H1 (cell line): ENCODE data around the gene PHF1. TPM values are rescaled to one million over a fixed set of nuclear protein-coding genes. Genes with fewer than 3 reads are reported as not detected.

Experiments used
- CTCF ChIA-PET: fragments of 300-600 bp; sonication (Branson Sonifier 250); formaldehyde crosslinking; loops from one replicate; lab custom pipeline; 2021; ENCODE audit not compliant: partially characterized antibody; lab: Charles Lee
- POLR2A ChIA-PET: fragments of 300-600 bp; sonication (Branson Sonifier 250); formaldehyde crosslinking; loops from one replicate; lab custom pipeline; 2021; ENCODE audit warnings: inconsistent platforms; ENCODE audit not compliant: partially characterized antibody; lab: Charles Lee
- DNase-seq, 2 experiments: peaks; one replicate each; pipeline versions ENCODE4 v3.0.0 to v3.0.0-alpha.2; 2010 to 2022; ENCODE audit warnings: low spot score in 2 of 2, low read depth in 1 of 2, mixed read lengths in 1 of 2
- FAIRE-seq: peaks from 2 replicates; lab custom pipeline; 2011; peaks lifted over from hg19 to GRCh38; lab: Jason Lieb, UNC
- H2AFZ ChIP-seq: 2 replicates; pipeline ENCODE4 v1.8.1; 2012; ENCODE audit warnings: low read length, inconsistent platforms
- H2AK5ac ChIP-seq: 2 replicates; pipeline ENCODE4 v1.6.1; 2013; ENCODE audit warnings: low read depth, low read length
- H2BK120ac ChIP-seq: replicated peaks from 2 replicates; pipeline ENCODE3; 2013; ENCODE audit warnings: low read depth, low read length, inconsistent platforms
- H2BK12ac ChIP-seq: 2 replicates; pipeline ENCODE4 v1.6.1; 2013; ENCODE audit warnings: low read depth, low read length
- H2BK15ac ChIP-seq: 2 replicates; pipeline ENCODE4 v1.6.1; 2013; ENCODE audit warnings: low read length
- H2BK20ac ChIP-seq: 2 replicates; pipeline ENCODE4 v1.6.1; 2013; ENCODE audit warnings: low read length
- H2BK5ac ChIP-seq: 2 replicates; pipeline ENCODE4 v1.6.1; 2013; ENCODE audit warnings: low read depth, low read length
- H3K14ac ChIP-seq: 2 replicates; pipeline ENCODE4 v1.6.1; 2013; ENCODE audit warnings: inconsistent platforms; ENCODE audit not compliant: insufficient read length
- H3K18ac ChIP-seq: 2 replicates; pipeline ENCODE4 v1.6.1; 2013; ENCODE audit warnings: low read length; ENCODE audit errors: extremely low read depth
- H3K23ac ChIP-seq: 2 replicates; pipeline ENCODE4 v1.6.1; 2013; ENCODE audit warnings: inconsistent platforms; ENCODE audit not compliant: insufficient read length
- H3K23me2 ChIP-seq: 2 replicates; pipeline ENCODE4 v1.6.1; 2013; ENCODE audit warnings: low read depth, low read length
- H3K27ac ChIP-seq: 2 replicates; pipeline ENCODE4 v1.6.1; 2011; ENCODE audit warnings: low read depth, low read length, inconsistent platforms
- H3K27me3 ChIP-seq, 4 experiments: replicated peaks in 1 of 4; 1 replicate in 1 of 4; 2 replicates in 3 of 4; pipeline versions ENCODE4 v1.6.1 to v1.8.1; 2011 to 2013; ENCODE audit warnings: low read length in 3 of 4, mild to moderate bottlenecking in 3 of 4, inconsistent platforms in 2 of 4, mixed read lengths in 2 of 4, moderate library complexity in 1 of 4; ENCODE audit not compliant: control insufficient read depth in 3 of 4, insufficient read depth in 3 of 4; ENCODE audit errors: extremely low read depth in 1 of 4
- H3K36me3 ChIP-seq, 4 experiments: 2 replicates each; pipeline versions ENCODE4 v1.6.1 to v1.8.1; 2011 to 2013; ENCODE audit warnings: mild to moderate bottlenecking in 4 of 4, low read length in 3 of 4, moderate library complexity in 2 of 4, control low read depth in 1 of 4, inconsistent platforms in 1 of 4; ENCODE audit not compliant: insufficient read depth in 4 of 4, control insufficient read depth in 2 of 4
- H3K4ac ChIP-seq: replicated peaks from 2 replicates; pipeline ENCODE3; 2013; ENCODE audit warnings: low read length, low read depth, mixed read lengths, inconsistent platforms; ENCODE audit not compliant: insufficient read length
- H3K4me1 ChIP-seq, 4 experiments: replicated peaks in 1 of 4; 1 replicate in 1 of 4; 2 replicates in 3 of 4; pipeline versions ENCODE4 v1.6.1 to v1.8.1; 2011 to 2013; ENCODE audit warnings: low read length in 3 of 4, inconsistent platforms in 2 of 4, mixed read lengths in 1 of 4; ENCODE audit not compliant: insufficient read depth in 4 of 4, control insufficient read depth in 3 of 4
- H3K4me2 ChIP-seq, 2 experiments: 2 replicates each; pipeline versions ENCODE4 v1.6.1 to v1.8.1; 2011 to 2013; ENCODE audit warnings: low read depth in 2 of 2, low read length in 2 of 2, control low read depth in 1 of 2, inconsistent platforms in 1 of 2, mild to moderate bottlenecking in 1 of 2; ENCODE audit not compliant: insufficient read depth in 1 of 2
- H3K4me3 ChIP-seq, 4 experiments: fragments of 200-600, 300-600 bp in 1 of 4; sonication (generic), shearing (Covaris generic), sonication (Bioruptor Twin) in 1 of 4; 2 replicates each; pipeline versions ENCODE4 v1.5.1 to v1.8.1; 2011 to 2016; ENCODE audit warnings: low read length in 4 of 4, low read depth in 3 of 4, control low read depth in 2 of 4, inconsistent platforms in 2 of 4, mild to moderate bottlenecking in 2 of 4, mixed read lengths in 1 of 4, moderate library complexity in 1 of 4; ENCODE audit not compliant: insufficient read depth in 2 of 4; ENCODE audit errors: extremely low read depth in 1 of 4
- H3K56ac ChIP-seq: replicated peaks from 2 replicates; pipeline ENCODE3; 2013; ENCODE audit warnings: low read depth, mild to moderate bottlenecking, mixed read lengths, low read length, inconsistent platforms; ENCODE audit not compliant: insufficient read length
- H3K79me1 ChIP-seq: 2 replicates; pipeline ENCODE4 v1.6.1; 2013; ENCODE audit warnings: low read depth, low read length, control low read depth
- H3K79me2 ChIP-seq, 2 experiments: 2 replicates each; pipeline versions ENCODE4 v1.6.1 to v1.8.1; 2012 to 2013; ENCODE audit warnings: low read length in 2 of 2, mild to moderate bottlenecking in 2 of 2, inconsistent platforms in 1 of 2; ENCODE audit not compliant: insufficient read depth in 2 of 2, control insufficient read depth in 1 of 2
- H3K9ac ChIP-seq, 4 experiments: replicated peaks in 1 of 4; 1 replicate in 1 of 4; 2 replicates in 3 of 4; pipeline versions ENCODE4 v1.6.1 to v1.8.1; 2011 to 2013; ENCODE audit warnings: low read depth in 3 of 4, low read length in 3 of 4, control low read depth in 2 of 4, mild to moderate bottlenecking in 2 of 4, moderate library complexity in 2 of 4, inconsistent platforms in 1 of 4; ENCODE audit errors: extremely low read depth in 1 of 4
- H3K9me3 ChIP-seq, 2 experiments: 2 replicates each; pipeline versions ENCODE4 v1.6.1 to v1.8.1; 2012 to 2013; ENCODE audit warnings: mild to moderate bottlenecking in 2 of 2, moderate library complexity in 2 of 2, control low read depth in 1 of 2, inconsistent platforms in 1 of 2, low read depth in 1 of 2, low read length in 1 of 2, mixed read lengths in 1 of 2; ENCODE audit not compliant: insufficient read depth in 2 of 2
- H4K20me1 ChIP-seq, 2 experiments: replicated peaks in 1 of 2; 2 replicates each; pipeline versions ENCODE3 to v1.8.1; 2011 to 2013; ENCODE audit warnings: inconsistent platforms in 2 of 2, low read length in 2 of 2, mild to moderate bottlenecking in 1 of 2; ENCODE audit not compliant: insufficient read depth in 2 of 2, control insufficient read depth in 1 of 2
- H4K5ac ChIP-seq: 2 replicates; pipeline ENCODE4 v1.6.1; 2013; ENCODE audit warnings: low read length, low read depth, mixed read lengths, inconsistent platforms; ENCODE audit not compliant: insufficient read length
- H4K8ac ChIP-seq: 2 replicates; pipeline ENCODE4 v1.8.0; 2013; ENCODE audit warnings: mild to moderate bottlenecking, moderate library complexity, low read length, inconsistent platforms; ENCODE audit not compliant: insufficient read depth; ENCODE audit errors: extremely low read depth
- H4K91ac ChIP-seq: replicated peaks from 2 replicates; pipeline ENCODE3; 2013; ENCODE audit warnings: low read length, mixed read lengths, inconsistent platforms; ENCODE audit not compliant: insufficient read length
- CEBPB ChIP-seq: IDR thresholded peaks from 2 replicates; pipeline ENCODE4 v1.6.1; 2012; ENCODE audit warnings: low read depth, low read length
- FOSL1 ChIP-seq: IDR thresholded peaks from 2 replicates; pipeline ENCODE4 v1.6.1; 2011; ENCODE audit warnings: mild to moderate bottlenecking, low read depth, low read length, moderate library complexity; ENCODE audit not compliant: insufficient read depth
- RXRA ChIP-seq: IDR thresholded peaks from 2 replicates; pipeline ENCODE4 v1.6.1; 2011; ENCODE audit warnings: low read depth, mild to moderate bottlenecking, low read length, moderate library complexity; ENCODE audit not compliant: insufficient read depth
- SRF ChIP-seq: IDR thresholded peaks from 2 replicates; pipeline ENCODE4 v1.6.1; 2011; ENCODE audit warnings: mild to moderate bottlenecking, low read depth, low read length, moderate library complexity
- WGBS, 2 experiments: shearing (Covaris generic) in 1 of 2; methylation state at CpG; one replicate each; pipeline versions ENCODE4 v1.1.6 to v1.1.7; 2013 to 2015; ENCODE audit warnings: low lambda C conversion rate in 2 of 2, mixed read lengths in 2 of 2, inconsistent platforms in 1 of 2, low coverage in 1 of 2, missing lambda C conversion rate in 1 of 2; ENCODE audit not compliant: insufficient replicate concordance in 2 of 2, insufficient coverage in 1 of 2, insufficient read length in 1 of 2; ENCODE audit errors: extremely low coverage in 1 of 2, missing lambda C conversion rate in 1 of 2; 5-methylcytosine and 5-hydroxymethylcytosine counted together
- polyA plus RNA-seq, 7 experiments: library from polyadenylated mRNA; depleted of rRNA in 3 of 7; stranded (reverse) in 5 of 7; unstranded in 2 of 7; fragments of >200 nt in 5 of 7; fragments of 200-250 nt in 2 of 7; gene quantifications; 1 replicate in 5 of 7; 2 replicates in 1 of 7; 4 replicates in 1 of 7; pipeline versions ENCODE4 v1.2.1 to v1.2.3, GENCODE V29; 2011 to 2013; ENCODE audit warnings: missing spikeins in 2 of 7, mixed read lengths in 2 of 7
- total RNA-seq: library from RNA; stranded (reverse); fragmentation: NEBNext Ultra II Directional; extraction: Animal tissue kit (Norgen Biotek cat#: 25700); gene quantifications from 2 replicates; pipeline ENCODE4 v1.2.1, GENCODE V29; 2021

Gene PHF1
- total and polyA plus RNA-seq, 2 of the 8 experiments (the other 6 are each of a cell fraction or from before 2014, with no cell fraction given): 47.3 to 78.6 TPM

GRCh38 chr6:33377171-33377570 is 33.6 kb upstream of the PHF1 start:
- Histone ChIP-seq H2BK5ac (no peak overlapping the region), H2BK12ac (no peak overlapping the region), H3K27me3 (no peaks in the 10 kb centered on the region), H3K4me2 (no peak overlapping the region), H4K8ac (no peak overlapping the region), H3K4me3 (no peak overlapping the region), H3K4ac (no peak overlapping the region), H2AFZ (0 out of 2 replicates have a peak overlapping the region, but pooled peaks have one; percentile 44), H3K56ac (no peak overlapping the region), H4K20me1 (no peaks in the 10 kb centered on the region), H2BK15ac (no peak overlapping the region), H3K23me2 (no peaks in the 10 kb centered on the region), H3K9ac (no peak overlapping the region), H3K36me3 (no peaks in the 10 kb centered on the region), H2BK20ac (no peak overlapping the region), H3K18ac (no peak overlapping the region), H2BK120ac (no peak overlapping the region), H3K9me3 (no peaks in the 10 kb centered on the region), H4K91ac (no peak overlapping the region), H3K4me1 (peaks cover 1 to 11% (median 8%) of the 10 kb centered on the region in 4 experiments; a peak in 5 of 7 replicates), H3K23ac (no peak overlapping the region), H3K14ac (no peak overlapping the region), H3K79me1 (no peaks in the 10 kb centered on the region), H4K5ac (no peak overlapping the region), H3K79me2 (no peaks in the 10 kb centered on the region), H3K27ac (no peak overlapping the region), H2AK5ac (no peak overlapping the region)
- no peak for FAIRE-seq
- no peak for DNase-seq
- CTCF ChIA-PET: interaction anchor here (0.7 to 1.1 kb wide), 2 partner anchors 19 to 27 kb away, joined by 3 read pairs; no protein-coding TSS in a partner anchor
- WGBS, 2 experiments: 96% methylated on average over 4 of the region's 4 CpGs; no CpG with 5 or more reads in 1 of the 2 experiments
- POLR2A ChIA-PET: no interaction called here
- TF ChIP-seq FOSL1 (no peak), RXRA (no peak), SRF (no peak), CEBPB (no peak)
